NCI-H82 treated with DMSO at 0.1 percent for 48 hours (cell line): ENCODE results near the gene KAT5.
"Not testable (repeated sequence)": the region's sequence is repeated elsewhere in the genome, so short reads cannot be mapped to it uniquely, and the experiment has no call there.

Source experiments
- DNase-seq: peaks from one replicate; lab custom pipeline; 2025; ENCODE audit not compliant: unreplicated experiment; lab: John Stamatoyannopoulos, UW

KAT5 gene

GRCh38 chr11:65708451-65708850 lies 3.6 kb upstream of the KAT5 start:
- no peak for DNase-seq

GRCh38 chr11:65709661-65710060 lies 2.4 kb upstream of the KAT5 start:
- no peak for DNase-seq

GRCh38 chr11:65710421-65710820 lies 1.6 kb upstream of the KAT5 start:
- DNase-seq: no peak

GRCh38 chr11:65712633-65713076 lies 603 bp downstream of the KAT5 start:
- DNase-seq: no peak

- DNase-seq: no peak
These were observed 1.3 kb downstream of the KAT5 start for GRCh38 chr11:65713212-65713969.

GRCh38 chr11:65714433-65714832 lies 2.4 kb downstream of the KAT5 start:
- no peak for DNase-seq

GRCh38 chr11:65716302-65716701 lies 4.2 kb downstream of the KAT5 start:
- DNase-seq: no peak

- no peak for DNase-seq
These were observed 4.8 kb downstream of the KAT5 start for GRCh38 chr11:65716774-65717405.

- no peak for DNase-seq
These were observed 5.9 kb downstream of the KAT5 start for GRCh38 chr11:65717906-65718305.

- no peak for DNase-seq
These were observed 6.5 kb downstream of the KAT5 start for GRCh38 chr11:65718531-65718930.

GRCh38 chr11:65718964-65719492 lies 7.0 kb downstream of the KAT5 start:
- DNase-seq: no peak

- DNase-seq: no peak
These were observed 7.8 kb downstream of the KAT5 start for GRCh38 chr11:65719871-65720210.

GRCh38 chr11:65720211-65720934 lies 8.3 kb downstream of the KAT5 start, which contains the start of gene RNASEH2C:
Gene RNASEH2C (minus strand): TSS chr11:65720798. CDS start chr11:65720758, 40 bp downstream.
- DNase-seq: peak; percentile 17

GRCh38 chr11:65722261-65722660 lies 10.2 kb downstream of the KAT5 start:
- peak; percentile 33 for DNase-seq

- no peak for DNase-seq
These were observed 14.6 kb downstream of the KAT5 start for GRCh38 chr11:65726660-65727059.

GRCh38 chr11:65727865-65728264 lies 15.8 kb downstream of the KAT5 start:
- DNase-seq: no peak

GRCh38 chr11:65730461-65730860 lies 18.4 kb downstream of the KAT5 start:
- no peak for DNase-seq

- DNase-seq: not testable (repeated sequence)
These were observed 23.1 kb downstream of the KAT5 start for GRCh38 chr11:65735111-65735510.

- DNase-seq: no peak
These were observed 24.8 kb downstream of the KAT5 start for GRCh38 chr11:65736810-65737209.

GRCh38 chr11:65739022-65739421 lies 27.0 kb downstream of the KAT5 start:
- DNase-seq: no peak

GRCh38 chr11:65741185-65741584 lies 29.1 kb downstream of the KAT5 start:
- no peak for DNase-seq

- no peak for DNase-seq
These were observed 30.3 kb downstream of the KAT5 start for GRCh38 chr11:65742353-65742752.
